GM19468 (cell line): Measurements from ENCODE around the gene VARS1.
"Not testable (repeated sequence)": the region's sequence is repeated elsewhere in the genome, so short reads cannot be mapped to it uniquely, and the experiment has no call there.

ENCODE experiments used
- ATAC-seq: cut with Tn5 transposase; IDR thresholded peaks from one replicate; pipeline ENCODE4 v1.9.1; 2021; ENCODE audit warnings: mild to moderate bottlenecking, moderate library complexity, moderate number of reproducible peaks; ENCODE audit not compliant: unreplicated experiment; ENCODE audit errors: extremely low read depth

Gene VARS1

DNA sequence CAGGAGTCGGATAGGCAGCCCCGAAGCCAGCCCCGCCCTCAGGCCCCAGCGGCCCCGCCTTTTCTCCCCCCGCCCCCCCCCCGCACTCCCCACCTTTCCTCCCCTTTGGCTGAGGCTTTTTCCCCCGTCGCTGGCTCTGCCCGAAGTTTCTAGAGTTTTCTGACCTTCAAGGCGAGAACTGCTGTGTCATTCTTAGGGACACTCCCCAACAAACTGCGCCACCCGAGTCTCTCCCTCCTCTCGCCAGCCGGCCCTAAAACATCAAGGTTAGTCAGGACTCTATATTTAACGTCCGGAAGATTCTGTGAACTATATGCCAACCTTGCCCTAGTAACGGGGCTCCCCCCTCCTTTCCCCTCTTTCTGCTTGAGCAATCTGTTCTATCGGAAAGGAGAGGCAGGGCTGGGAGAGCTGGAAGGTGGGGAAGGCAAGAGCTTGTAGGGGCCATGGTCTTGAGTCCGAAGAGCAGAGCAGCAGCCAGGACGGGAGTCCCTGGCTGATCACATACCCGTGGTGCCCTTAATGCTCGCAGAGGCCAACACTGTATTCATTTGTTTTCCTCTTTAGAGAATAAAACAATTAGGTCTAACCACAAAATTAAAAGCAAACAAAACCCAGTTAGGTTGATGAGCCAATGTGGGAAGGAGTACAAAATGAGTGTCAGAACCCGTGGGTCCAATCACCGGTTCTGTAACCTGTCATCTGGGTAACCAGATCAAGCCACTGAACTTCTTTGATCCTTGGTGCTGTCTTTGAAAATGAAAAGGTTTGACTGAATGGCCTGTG is 26.7 kb upstream of the VARS1 start:
- no peak for ATAC-seq

DNA sequence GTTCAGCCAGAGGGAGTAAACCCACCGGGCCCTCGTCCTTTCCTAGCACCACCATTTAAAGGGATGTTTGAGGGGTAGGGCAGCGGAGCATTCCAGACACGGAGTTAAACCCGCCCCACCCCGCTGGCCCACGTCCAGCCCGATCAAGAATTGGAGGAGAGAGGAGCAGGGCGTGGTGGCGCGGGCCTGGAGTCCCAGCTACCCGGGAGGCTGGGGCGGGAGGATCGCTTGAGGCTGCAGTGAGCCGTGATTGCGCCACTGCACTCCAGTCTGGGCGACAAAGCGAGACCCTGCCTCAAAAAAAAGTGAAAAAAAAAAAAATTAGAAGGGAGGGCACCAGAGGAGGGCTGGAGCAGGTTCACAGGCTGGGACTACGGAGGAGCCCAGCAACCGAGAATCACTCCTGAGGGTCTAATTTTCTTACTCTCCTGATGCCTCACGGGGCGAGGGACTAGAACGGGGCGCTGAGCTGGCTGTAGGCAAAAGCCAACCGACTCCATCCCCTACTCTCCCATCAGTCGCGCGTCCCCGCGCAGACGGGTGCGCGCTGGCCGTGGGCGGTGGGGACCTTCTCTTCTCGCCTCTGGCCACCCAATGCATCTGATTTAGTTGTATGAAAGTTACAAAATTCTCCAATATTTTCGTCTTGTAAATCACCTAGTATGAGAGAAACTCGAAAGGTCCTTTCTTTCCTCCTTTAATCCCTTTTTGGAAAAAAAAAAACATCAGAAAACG is 25.9 kb upstream of the VARS1 start:
- no peak for ATAC-seq

DNA sequence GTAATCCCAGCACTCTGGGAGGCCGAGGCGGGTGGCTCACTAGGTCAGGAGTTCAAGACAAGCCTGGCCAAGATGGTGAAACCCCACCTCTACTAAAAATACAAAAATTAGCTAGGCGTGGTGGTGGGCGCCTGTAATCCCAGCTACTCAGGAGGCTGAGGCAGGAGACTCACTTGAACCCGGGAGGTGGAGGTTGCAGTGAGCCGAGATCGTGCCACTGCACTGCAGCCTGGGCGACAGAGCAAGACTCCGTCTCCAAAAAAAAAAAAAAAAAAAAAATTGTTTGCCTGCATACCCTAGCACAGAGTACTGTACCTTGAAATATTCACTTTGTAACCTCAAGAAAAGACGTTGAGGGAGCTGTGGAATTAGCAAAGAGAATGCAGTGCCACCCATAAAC is 24.8 kb upstream of the VARS1 start:
- not testable (repeated sequence) for ATAC-seq

DNA sequence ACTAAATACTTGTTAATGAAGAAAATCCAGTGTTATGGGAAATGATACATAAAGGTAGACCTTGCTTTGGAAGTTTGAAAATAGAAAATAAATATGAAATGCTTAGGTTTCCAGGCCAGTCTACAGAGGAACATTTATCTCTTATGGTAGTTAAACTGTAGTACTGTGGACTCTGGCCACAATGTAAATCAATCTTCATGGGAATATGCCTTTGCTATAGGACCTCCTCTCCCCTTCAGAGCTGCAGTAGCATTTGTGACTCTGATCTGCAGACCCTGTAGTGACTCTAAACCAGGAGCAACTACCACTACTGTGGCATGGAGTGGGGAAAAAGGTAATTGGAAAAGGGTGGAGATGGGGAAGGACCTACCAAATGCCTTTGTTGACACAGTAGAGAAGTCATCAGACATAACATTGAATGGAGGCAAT is 24.3 kb upstream of the VARS1 start:
- ATAC-seq, result no peak

DNA sequence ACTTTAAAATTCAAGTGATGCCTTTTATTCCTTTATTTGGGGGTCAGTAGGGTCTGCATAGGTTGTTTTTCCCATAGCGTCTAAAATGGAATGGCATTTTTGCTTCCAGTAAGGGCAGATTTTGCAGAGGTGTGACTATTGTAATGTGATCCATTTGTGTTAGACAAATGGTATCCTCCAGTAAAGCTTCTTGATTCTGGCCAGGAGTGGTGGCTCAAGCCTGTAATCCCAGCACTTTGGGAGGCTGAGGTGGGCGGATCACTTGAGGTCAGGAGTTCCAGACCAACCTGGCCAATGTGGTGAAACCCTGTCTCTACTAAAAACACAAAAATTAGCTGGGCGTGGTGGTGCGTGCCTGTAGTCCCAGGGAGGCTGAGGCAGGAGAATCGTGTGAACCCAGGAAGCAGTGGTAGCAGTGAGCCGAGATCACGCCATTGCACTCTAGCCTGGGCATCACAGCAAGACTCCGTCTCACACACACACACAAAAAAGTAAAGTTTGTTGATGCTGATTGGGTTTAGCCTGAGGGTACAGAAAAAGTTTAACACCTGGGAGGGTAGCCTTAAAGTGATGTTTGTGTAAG is 22.5 kb upstream of the VARS1 start:
- not testable (repeated sequence) for ATAC-seq

DNA sequence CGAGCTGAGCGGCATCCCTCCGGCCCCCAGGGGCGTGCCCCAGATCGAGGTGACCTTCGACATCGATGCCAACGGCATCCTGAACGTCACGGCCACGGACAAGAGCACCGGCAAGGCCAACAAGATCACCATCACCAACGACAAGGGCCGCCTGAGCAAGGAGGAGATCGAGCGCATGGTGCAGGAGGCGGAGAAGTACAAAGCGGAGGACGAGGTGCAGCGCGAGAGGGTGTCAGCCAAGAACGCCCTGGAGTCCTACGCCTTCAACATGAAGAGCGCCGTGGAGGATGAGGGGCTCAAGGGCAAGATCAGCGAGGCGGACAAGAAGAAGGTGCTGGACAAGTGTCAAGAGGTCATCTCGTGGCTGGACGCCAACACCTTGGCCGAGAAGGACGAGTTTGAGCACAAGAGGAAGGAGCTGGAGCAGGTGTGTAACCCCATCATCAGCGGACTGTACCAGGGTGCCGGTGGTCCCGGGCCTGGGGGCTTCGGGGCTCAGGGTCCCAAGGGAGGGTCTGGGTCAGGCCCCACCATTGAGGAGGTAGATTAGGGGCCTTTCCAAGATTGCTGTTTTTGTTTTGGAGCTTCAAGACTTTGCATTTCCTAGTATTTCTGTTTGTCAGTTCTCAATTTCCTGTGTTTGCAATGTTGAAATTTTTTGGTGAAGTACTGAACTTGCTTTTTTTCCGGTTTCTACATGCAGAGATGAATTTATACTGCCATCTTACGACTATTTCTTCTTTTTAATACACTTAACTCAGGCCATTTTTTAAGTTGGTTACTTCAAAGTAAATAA is 21.8 kb upstream of the VARS1 start:
- not testable (repeated sequence) for ATAC-seq

DNA sequence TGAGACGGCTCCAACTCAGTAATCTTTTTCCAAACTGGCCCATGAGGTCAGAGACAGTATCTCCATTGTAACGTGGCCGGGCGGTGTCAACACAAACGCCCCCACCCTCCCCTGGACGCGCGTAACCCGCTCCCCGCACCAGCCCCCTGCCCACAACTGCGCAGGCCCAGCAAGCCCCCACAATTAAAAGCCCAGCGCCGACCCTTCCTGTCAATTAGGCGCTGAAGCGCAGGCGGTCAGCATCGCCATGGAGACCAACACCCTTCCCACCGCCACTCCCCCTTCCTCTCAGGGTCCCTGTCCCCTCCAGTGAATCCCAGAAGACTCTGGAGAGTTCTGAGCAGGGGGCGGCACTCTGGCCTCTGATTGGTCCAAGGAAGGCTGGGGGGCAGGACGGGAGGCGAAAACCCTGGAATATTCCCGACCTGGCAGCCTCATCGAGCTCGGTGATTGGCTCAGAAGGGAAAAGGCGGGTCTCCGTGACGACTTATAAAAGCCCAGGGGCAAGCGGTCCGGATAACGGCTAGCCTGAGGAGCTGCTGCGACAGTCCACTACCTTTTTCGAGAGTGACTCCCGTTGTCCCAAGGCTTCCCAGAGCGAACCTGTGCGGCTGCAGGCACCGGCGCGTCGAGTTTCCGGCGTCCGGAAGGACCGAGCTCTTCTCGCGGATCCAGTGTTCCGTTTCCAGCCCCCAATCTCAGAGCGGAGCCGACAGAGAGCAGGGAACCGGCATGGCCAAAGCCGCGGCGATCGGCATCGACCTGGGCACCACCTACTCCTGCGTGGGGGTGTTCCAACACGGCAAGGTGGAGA is 19.7 kb upstream of the VARS1 start, which contains the start of the genes HSPA1A and HSPA1L:
Gene HSPA1A, plus strand, starts transcription at position 519 of the 814 bp plus-strand sequence. Its CDS starts 214 bp downstream, at position 733.
Gene HSPA1L, minus strand, starts transcription at position 259 of the 814 bp plus-strand sequence. CDS start 3,311 bp downstream, outside the sequence.
- ATAC-seq, result no peak

DNA sequence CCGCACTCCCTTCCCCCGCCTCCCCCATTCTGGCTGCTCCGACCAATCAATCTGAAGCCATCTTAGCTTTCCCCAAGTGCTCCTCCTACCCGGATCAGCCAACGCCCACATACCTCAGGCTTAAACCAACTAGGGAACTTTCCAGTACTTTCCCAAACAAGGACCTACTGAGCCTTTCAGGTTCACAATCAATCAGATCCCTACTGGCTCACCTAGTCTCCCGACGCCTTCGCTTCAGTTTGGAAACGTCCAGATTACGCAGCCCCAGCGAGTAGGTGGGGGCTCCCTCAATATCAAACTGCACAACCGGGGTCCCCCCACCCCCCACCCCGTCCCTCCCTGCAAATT is 19.1 kb upstream of the VARS1 start:
- no peak for ATAC-seq

DNA sequence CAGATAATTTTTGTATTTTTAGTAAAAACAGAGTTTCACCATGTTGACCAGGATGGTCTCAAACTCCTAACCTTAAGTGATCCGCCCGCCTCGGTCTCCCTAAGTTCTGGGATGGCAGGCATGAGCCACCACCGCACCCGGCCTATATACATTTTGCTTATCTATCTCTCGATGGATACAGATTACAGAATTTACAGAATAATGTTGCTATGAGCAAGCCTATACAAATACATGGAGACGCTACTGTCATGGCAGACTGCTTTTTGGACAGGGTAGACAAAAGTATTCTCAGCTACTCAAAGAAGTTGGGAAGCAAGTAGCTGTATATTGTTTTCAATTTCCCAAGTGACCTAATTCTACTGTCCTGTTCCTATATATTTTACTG is 17.9 kb upstream of the VARS1 start:
- no peak for ATAC-seq

DNA sequence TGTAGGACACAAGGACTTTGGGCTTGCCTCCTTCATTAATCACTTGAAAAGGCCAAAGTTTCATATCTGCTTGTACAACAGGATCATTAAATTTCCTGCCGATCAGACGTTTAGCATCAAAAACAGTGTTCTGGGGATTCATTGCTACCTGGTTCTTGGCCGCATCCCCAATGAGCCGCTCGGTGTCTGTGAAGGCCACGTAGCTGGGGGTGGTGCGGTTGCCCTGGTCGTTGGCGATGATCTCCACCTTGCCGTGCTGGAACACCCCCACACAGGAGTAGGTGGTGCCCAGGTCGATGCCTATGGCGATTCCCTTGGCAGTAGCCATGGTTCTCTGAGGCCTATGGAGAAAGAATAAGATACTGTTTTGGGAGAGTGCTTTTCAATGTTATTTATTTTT is 16.1 kb upstream of the VARS1 start:
- ATAC-seq, result no peak

DNA sequence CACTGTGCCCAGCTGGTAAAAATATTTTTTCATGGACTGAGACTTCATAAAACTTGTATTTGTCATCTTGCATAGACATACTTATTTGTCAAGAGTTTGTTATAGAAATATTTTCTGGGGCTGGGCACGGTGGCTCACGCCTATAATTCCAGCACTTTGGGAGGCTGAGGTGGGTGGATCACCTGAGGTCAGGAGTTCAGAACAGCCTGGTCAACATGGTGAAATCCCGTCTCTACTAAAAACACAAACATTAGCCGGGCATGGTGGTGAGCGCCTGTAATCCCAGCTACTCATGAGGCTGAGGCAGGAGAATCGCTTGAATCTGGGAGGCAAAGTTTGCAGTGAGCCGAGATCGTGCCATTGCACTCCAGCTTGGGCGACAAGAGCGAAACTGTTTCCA is 13.0 kb upstream of the VARS1 start:
- not testable (repeated sequence) for ATAC-seq

DNA sequence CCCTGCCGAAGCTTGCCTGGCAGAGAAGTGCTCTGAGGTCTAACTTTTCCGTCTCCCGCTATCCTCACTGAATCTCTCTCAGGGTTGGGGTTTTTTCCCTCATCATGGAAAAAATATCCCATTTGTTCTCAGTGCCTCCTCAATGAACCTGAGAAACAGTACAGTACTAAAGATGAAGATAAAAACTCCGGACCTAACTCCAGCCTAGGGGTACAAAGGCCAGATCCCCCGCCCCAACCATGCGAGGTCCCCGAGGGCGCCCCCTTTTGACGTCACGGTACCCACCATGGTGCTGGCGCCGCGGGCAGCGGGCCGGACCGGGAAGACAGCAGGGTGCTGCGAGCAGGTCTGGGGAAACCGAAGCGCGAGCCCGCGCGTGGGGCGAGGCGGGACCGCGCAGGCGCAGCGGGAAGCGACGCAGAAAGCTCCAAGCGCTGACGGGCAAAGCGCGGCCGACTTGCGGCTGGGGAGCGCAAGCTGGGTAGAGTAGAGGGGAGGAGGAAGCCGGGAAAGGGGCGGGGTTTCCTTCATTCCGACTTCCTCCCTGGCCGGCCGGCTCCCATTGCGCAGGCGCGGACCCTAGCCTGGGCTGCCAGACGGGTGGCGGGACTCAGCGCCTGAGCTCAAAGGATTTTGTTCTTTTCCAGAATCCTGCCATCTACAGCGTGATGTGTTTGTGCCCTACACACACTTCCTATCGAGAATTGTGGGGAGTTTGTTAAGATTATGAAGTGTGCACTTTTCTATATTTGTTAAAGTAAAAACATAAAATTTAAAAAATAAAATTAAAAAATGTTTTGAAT is 11.1 kb upstream of the VARS1 start, which contains the start of gene LSM2:
Gene LSM2, minus strand, starts transcription at position 497 of the 803 bp plus-strand sequence. Its CDS starts 209 bp downstream, at position 288.
- ATAC-seq, result peak; percentile 83

DNA sequence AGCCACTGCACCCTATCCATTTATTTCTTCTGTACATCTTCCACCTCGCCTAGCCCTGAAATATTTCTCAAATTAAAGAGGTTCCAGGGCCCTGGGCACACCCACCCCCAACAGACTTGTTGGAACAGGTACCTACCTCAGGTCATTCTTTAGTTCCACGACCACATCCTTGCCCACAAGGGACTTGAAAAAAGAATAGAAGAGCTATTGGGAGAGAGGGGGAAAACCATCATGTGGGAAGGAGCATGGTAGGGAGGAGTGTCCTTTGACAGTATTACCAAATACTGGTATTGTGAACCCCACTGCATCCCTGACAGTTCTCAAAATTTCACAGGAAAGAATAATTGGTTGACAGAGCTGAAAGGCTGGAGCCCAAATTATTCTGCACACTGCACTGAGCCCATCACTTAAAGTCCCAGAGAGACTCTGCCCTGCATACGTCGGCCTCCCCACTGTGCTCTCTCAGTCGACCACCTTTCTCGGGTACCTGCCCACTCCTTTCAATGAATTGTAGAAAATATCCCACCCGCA is 10.5 kb upstream of the VARS1 start:
- ATAC-seq, result no peak

DNA sequence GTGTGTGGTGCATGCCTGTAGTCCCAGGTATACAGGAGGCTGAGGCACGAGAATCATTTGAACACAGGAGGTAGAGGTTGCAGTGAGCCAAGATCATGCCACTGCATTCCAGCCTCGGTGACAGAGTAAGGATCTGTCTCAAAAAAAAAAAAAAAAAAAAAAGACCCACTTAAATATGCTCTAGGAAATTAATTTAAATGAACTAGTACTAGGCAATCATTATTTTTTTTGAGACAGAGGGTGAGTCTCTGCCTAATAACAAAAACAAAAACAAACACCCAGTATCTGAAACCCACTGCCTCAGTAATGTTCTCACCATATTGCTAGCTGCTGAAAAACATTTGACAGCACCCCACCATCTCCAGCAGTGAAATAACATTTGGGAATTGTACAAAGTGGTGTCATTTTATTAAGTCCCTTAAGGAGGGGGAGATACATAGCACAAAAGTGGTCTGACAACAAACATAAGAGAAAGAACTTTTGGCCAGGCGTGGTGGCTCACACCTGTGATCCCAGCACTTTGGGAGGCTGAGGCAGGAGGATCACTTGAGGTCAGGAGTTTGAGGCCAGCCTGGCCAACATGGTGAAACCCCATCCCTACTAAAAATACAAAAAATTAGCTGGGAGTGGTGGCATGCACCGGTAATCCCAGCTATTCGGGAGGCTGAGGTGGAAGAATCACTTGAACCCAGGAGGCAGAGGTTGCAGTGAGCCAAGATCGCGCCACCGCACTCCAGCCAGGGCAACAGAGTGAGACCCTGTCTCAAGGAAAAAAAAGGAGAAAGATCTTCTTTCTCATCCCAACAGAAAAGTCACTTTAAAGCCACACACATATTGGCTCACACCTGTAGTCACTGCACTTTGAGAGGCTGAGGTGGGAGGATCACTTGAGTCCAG is 5.7 kb upstream of the VARS1 start:
- not testable (repeated sequence) for ATAC-seq

DNA sequence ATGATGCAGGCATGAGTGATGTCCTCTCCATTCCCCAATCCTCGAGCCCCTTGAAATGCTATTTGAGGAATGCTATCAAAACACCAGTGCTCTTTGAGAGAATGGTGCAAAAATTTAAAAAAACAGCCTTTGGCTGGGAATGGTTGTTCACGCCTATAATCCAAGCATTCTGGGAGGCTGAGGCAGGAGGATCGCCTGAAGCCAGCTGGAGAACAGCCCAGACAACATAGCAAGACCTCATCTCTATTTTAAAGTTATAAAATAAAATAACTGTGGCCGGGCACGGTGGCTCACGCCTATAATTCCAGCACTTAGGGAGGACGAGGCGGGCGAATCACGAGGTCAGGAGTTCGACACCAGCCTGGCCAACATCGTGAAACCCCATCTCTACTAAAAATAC is 4.2 kb upstream of the VARS1 start:
- ATAC-seq, result no peak

DNA sequence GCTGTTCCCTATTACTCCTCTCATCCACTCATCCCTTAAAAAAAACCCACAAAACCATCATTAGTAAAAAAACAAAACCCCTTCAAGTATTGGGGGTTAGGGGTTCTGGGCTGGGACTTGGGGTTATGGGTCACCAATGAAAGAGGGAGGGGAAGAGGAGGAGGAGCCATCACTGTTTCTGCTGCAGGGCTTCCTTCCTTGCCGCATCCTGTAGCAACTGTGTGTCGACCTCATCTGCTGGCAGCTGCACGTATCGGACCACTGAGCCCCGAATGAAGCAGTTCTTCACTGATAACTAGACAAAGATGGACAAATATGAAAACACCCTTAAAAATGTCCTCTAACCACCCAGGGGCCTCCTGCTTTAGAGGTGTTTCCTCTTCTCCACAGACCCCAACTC is 2.0 kb upstream of the VARS1 start:
- no peak for ATAC-seq

DNA sequence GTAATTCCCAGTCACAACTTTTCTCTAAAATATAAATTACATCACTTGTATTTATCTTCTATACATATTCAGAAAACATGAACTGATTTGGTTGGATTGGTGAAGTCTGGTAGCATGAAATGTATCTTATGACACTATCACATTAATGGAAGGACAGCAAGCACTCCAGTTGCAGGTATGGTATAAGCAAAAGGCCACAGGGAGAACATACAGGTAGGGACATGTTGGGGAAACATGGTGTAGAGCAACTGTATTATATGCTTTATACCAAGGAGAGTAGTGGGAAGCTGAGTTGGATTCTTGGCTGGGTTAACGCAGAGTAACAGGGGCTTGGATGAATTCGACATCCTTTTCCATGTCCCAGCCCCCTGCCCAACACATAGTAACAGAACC is 1.4 kb upstream of the VARS1 start:
- no peak for ATAC-seq
